OCI-LY1 (cell line): ENCODE measurements around the gene FGGY.

Experiments
- H2AFZ ChIP-seq: fragments of 200-600 bp; sonication (generic), shearing (Covaris generic); 2 replicates; pipeline ENCODE4 v1.6.0; 2014; ENCODE audit warnings: antibody characterized with exemption, mild to moderate bottlenecking, low read length
- H3F3A ChIP-seq: fragments of 200-600 bp; sonication (generic), shearing (Covaris generic); 2 replicates; pipeline ENCODE4 v1.6.0; 2014; ENCODE audit warnings: mild to moderate bottlenecking, antibody characterized with exemption, low read length, moderate library complexity; ENCODE audit not compliant: insufficient read depth
- H3K27ac ChIP-seq: fragments of 200-600 bp; sonication (generic); 2 replicates; pipeline ENCODE4 v1.5.1; 2014; ENCODE audit warnings: low read length, mixed run types, mild to moderate bottlenecking, low read depth; ENCODE audit not compliant: poor library complexity, severe bottlenecking
- H3K27me3 ChIP-seq: fragments of 200-600 bp; sonication (generic); 2 replicates; pipeline ENCODE4 v1.6.0; 2014; ENCODE audit warnings: antibody characterized with exemption, mild to moderate bottlenecking, low read length, moderate library complexity; ENCODE audit not compliant: insufficient read depth
- H3K36me3 ChIP-seq: fragments of 200-600 bp; sonication (generic); 2 replicates; pipeline ENCODE4 v1.6.1; 2014; ENCODE audit warnings: mild to moderate bottlenecking, antibody characterized with exemption, low read length, moderate library complexity, mixed read lengths; ENCODE audit not compliant: insufficient read depth
- H3K4me1 ChIP-seq: fragments of 200-600 bp; sonication (generic); 2 replicates; pipeline ENCODE4 v1.5.1; 2014; ENCODE audit warnings: mild to moderate bottlenecking, low read length, moderate library complexity; ENCODE audit not compliant: insufficient read depth, severe bottlenecking
- H3K4me2 ChIP-seq: fragments of 200-600 bp; sonication (generic), shearing (Covaris generic); 2 replicates; pipeline ENCODE4 v1.6.1; 2014; ENCODE audit warnings: low read length
- H3K4me3 ChIP-seq: fragments of 200-600 bp; sonication (generic); 2 replicates; pipeline ENCODE4 v1.5.1; 2014; ENCODE audit warnings: low read length, low read depth, mild to moderate bottlenecking, mixed read lengths; ENCODE audit not compliant: poor library complexity, severe bottlenecking
- H3K79me2 ChIP-seq: fragments of 200-600 bp; shearing (Covaris generic); 2 replicates; pipeline ENCODE4 v1.6.1; 2016; ENCODE audit warnings: mixed run types, low read length, mixed read lengths; ENCODE audit not compliant: insufficient read depth
- H3K9ac ChIP-seq: fragments of 200-600 bp; sonication (generic), shearing (Covaris generic); 2 replicates; pipeline ENCODE4 v1.6.1; 2014; ENCODE audit warnings: mild to moderate bottlenecking, low read length, mixed read lengths
- H3K9me2 ChIP-seq: fragments of 200-600 bp; sonication (generic), shearing (Covaris generic); 2 replicates; pipeline ENCODE4 v1.6.1; 2014; ENCODE audit warnings: low read depth, mild to moderate bottlenecking, low read length, mixed read lengths
- H3K9me3 ChIP-seq: fragments of 200-600 bp; shearing (Covaris generic); 2 replicates; pipeline ENCODE4 v1.6.1; 2014; ENCODE audit warnings: low read length, mixed read lengths
- H4K20me1 ChIP-seq: fragments of 200-600 bp; sonication (generic), shearing (Covaris generic); 2 replicates; pipeline ENCODE4 v1.6.0; 2016; ENCODE audit warnings: mild to moderate bottlenecking, low read length; ENCODE audit not compliant: insufficient read depth
- EZH2 ChIP-seq: fragments of 200-600 bp; sonication (generic), shearing (Covaris generic); IDR thresholded peaks from 2 replicates; pipeline ENCODE4 v1.8.0; 2017; ENCODE audit warnings: borderline replicate concordance, mixed run types, mild to moderate bottlenecking, antibody characterized with exemption, low read length, moderate library complexity, mixed read lengths
- TF ChIP-seq, protein P1 (sequence below): fragments of 200-600 bp; sonication (generic), shearing (Covaris generic); IDR thresholded peaks from 2 replicates; pipeline ENCODE4 v1.5.1; 2017; ENCODE audit warnings: mild to moderate bottlenecking, antibody characterized with exemption, low read length, moderate library complexity, mixed read lengths

Gene FGGY

DNA sequence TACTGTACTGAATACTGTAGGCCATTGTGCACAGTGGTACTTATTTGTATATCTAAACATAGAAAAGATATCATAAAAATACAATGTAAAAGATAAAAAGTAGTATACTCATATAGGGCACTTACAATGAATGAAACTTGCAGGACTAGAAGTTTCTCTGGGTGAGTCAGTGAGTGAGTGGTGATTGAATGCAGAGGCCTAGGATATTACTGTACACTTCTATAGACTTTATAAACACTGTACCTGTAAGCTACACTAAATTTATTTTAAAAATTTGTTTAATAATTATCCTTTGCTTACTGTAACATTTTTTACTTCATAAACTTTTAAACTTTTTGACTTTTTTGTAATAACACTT, 82.5 kb downstream of the FGGY start:
- no peak overlapping the region for H3K4me2 ChIP-seq
- no peaks in the 10 kb centered on the region for H3K9me3 ChIP-seq
- no peak overlapping the region for H3K4me3 ChIP-seq
- no peak overlapping the region for H3K9ac ChIP-seq
- H3F3A ChIP-seq: no peaks in the 10 kb centered on the region
- no peaks in the 10 kb centered on the region for H3K9me2 ChIP-seq
- no peaks in the 10 kb centered on the region for H4K20me1 ChIP-seq
- H3K27ac ChIP-seq: no peak overlapping the region
- H3K27me3 ChIP-seq: no peaks in the 10 kb centered on the region
- no peak overlapping the region for H2AFZ ChIP-seq
- H3K79me2 ChIP-seq: no peaks in the 10 kb centered on the region
- H3K36me3 ChIP-seq: no peaks in the 10 kb centered on the region
- TF ChIP-seq, protein P1, sequence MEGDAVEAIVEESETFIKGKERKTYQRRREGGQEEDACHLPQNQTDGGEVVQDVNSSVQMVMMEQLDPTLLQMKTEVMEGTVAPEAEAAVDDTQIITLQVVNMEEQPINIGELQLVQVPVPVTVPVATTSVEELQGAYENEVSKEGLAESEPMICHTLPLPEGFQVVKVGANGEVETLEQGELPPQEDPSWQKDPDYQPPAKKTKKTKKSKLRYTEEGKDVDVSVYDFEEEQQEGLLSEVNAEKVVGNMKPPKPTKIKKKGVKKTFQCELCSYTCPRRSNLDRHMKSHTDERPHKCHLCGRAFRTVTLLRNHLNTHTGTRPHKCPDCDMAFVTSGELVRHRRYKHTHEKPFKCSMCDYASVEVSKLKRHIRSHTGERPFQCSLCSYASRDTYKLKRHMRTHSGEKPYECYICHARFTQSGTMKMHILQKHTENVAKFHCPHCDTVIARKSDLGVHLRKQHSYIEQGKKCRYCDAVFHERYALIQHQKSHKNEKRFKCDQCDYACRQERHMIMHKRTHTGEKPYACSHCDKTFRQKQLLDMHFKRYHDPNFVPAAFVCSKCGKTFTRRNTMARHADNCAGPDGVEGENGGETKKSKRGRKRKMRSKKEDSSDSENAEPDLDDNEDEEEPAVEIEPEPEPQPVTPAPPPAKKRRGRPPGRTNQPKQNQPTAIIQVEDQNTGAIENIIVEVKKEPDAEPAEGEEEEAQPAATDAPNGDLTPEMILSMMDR: no peak
- no peak for TF ChIP-seq EZH2
- no peaks in the 10 kb centered on the region for H3K4me1 ChIP-seq

DNA sequence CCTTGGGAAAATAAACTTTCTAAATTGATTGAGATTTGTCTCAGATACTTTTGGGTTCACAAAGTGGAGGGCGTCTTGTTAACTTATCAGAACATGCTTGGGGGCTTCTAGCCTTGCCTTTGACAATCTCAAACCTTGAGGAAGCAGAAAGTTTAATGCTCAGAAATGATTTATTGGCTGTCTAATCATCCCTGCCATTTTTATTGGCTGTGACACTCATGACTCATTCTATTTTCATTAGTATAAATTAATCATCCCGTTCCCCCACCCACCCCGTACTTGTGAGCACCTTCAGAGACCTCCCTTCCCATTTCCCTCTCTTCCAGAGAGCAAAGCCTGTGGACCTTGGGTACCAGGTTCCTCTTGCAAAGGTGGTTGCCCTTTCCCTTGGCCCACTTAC, 87.1 kb downstream of the FGGY start:
- Histone ChIP-seq H3K9ac (no peak overlapping the region), H3K27ac (no peak overlapping the region)

DNA sequence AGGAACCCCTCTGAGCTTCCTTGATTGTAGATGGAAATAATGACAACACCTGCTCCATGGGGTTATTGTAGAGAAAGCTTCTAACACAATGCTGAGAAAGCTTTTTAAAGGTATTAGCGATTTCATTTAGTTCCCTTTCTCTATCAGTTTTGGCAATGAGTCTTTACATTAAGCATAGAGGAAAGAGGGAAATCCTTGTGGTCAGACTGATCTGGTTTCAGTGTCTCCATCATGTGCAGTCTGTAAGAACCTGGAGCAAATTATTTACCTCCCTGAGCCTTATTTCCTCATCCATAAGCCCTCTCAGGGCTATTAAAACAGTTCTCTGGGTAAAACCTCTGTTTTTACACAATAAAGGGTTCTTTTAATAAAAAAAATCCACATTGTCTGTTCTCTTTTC, 87.5 kb downstream of the FGGY start:
- Histone ChIP-seq H3K27ac (no peak overlapping the region), H3F3A (no peaks in the 10 kb centered on the region), H2AFZ (no peak overlapping the region), H3K4me2 (no peak overlapping the region), H3K79me2 (no peaks in the 10 kb centered on the region), H4K20me1 (no peaks in the 10 kb centered on the region), H3K9me2 (no peaks in the 10 kb centered on the region), H3K4me3 (no peak overlapping the region), H3K4me1 (no peaks in the 10 kb centered on the region), H3K9ac (no peak overlapping the region), H3K9me3 (no peaks in the 10 kb centered on the region), H3K36me3 (no peaks in the 10 kb centered on the region), H3K27me3 (no peaks in the 10 kb centered on the region)
- TF ChIP-seq, protein P1: no peak
- TF ChIP-seq EZH2: no peak

More for the DNA sequence above, 87.1 kb downstream of the FGGY start:
- H3K9me2 ChIP-seq: no peaks in the 10 kb centered on the region
- H3K27me3 ChIP-seq: no peaks in the 10 kb centered on the region
- no peaks in the 10 kb centered on the region for H3K9me3 ChIP-seq
- H3K79me2 ChIP-seq: no peaks in the 10 kb centered on the region
- H3F3A ChIP-seq: no peaks in the 10 kb centered on the region
- no peak overlapping the region for H3K4me3 ChIP-seq
- no peak overlapping the region for H3K4me2 ChIP-seq
- no peak for TF ChIP-seq EZH2
- TF ChIP-seq, protein P1: no peak
- no peaks in the 10 kb centered on the region for H4K20me1 ChIP-seq
- H3K4me1 ChIP-seq: no peaks in the 10 kb centered on the region
- no peaks in the 10 kb centered on the region for H3K36me3 ChIP-seq
- no peak overlapping the region for H2AFZ ChIP-seq
